HG02759 (cell line): ENCODE measurements around the gene ZNF443.
"Not testable (repeated sequence)": the region's sequence is repeated elsewhere in the genome, so short reads cannot be mapped to it uniquely, and the experiment has no call there.

Experiments
- ATAC-seq: cut with Tn5 transposase; IDR thresholded peaks from one replicate; pipeline ENCODE4 v1.9.1; 2021; ENCODE audit warnings: mild to moderate bottlenecking, moderate library complexity; ENCODE audit not compliant: unreplicated experiment

The ZNF443 gene

GRCh38 chr19:12425236-12425887 lies 15.5 kb downstream of the ZNF443 start:
- ATAC-seq, result no peak

DNA sequence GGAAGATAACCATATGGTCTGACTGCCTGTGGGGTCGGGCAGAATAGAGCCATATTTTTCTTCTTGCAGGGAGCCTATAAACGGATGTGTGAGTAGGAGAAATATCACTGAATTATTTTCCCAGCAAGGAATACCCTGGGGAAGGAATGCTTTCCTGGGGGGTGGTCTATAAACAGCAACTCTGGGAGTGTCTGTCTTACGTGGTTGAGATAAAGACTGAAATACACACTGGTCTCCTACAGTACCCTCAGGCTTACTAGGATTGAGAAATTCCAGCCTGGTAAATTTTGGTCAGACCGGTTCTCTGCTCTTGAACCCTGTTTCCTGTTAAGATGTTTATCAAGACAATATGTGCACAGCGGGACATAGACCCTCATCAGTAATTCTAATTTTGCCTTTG lies 23.5 kb downstream of the ZNF443 start:
- ATAC-seq, result not testable (repeated sequence)

- no peak for ATAC-seq
Observed at GRCh38 chr19:12411893-12412292, 28.9 kb downstream of the ZNF443 start.

- ATAC-seq, result peak; percentile 89
Observed at GRCh38 chr19:12400633-12401502, 40.0 kb downstream of the ZNF443 start, which contains the start of gene ZNF799. Gene ZNF799 (minus strand): TSS chr19:12401271. CDS start chr19:12401070, 201 bp downstream.

- peak; percentile 47 for ATAC-seq
Observed at GRCh38 chr19:12399901-12400632, 40.8 kb downstream of the ZNF443 start.

DNA sequence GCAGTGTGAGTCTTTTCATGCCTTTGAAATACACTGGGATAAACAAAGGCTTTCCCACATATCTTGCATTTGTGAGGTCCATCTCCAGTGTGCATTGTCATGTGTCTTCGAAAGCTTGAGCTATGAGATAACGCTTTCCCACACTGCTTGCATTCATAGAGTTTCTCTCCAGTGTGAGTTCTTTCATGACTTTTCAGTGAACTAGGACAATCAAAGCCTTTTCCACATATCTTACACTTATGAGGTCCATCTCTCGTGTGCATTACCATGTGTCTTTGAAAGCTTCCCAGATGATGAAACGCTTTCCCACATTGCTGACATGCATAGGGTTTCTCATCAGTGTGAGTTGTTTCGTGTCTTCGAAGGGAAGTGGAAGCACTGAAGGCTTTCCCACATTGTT lies 49.7 kb downstream of the ZNF443 start:
- not testable (repeated sequence) for ATAC-seq

DNA sequence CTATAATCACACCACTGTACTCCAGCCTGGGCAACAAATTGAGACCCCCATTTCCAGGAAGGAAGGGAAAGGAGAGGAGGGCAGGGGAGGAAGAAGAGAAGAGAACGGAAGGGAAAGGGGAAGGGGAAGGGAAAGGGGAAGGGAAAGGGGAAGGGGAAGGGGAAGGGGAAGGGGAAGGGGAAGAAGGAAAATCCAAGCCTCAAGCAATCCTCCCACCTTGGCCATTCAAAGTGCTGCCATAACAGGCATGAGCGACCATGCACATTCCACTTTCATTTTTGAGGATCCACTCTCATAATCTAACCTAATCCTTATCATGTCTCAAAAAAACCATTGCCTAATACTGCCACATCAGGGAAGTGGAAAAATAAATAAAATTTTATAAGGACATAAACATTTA lies 54.5 kb downstream of the ZNF443 start:
- not testable (repeated sequence) for ATAC-seq

GRCh38 chr19:12380444-12380737 lies 60.4 kb downstream of the ZNF443 start:
- no peak for ATAC-seq

DNA sequence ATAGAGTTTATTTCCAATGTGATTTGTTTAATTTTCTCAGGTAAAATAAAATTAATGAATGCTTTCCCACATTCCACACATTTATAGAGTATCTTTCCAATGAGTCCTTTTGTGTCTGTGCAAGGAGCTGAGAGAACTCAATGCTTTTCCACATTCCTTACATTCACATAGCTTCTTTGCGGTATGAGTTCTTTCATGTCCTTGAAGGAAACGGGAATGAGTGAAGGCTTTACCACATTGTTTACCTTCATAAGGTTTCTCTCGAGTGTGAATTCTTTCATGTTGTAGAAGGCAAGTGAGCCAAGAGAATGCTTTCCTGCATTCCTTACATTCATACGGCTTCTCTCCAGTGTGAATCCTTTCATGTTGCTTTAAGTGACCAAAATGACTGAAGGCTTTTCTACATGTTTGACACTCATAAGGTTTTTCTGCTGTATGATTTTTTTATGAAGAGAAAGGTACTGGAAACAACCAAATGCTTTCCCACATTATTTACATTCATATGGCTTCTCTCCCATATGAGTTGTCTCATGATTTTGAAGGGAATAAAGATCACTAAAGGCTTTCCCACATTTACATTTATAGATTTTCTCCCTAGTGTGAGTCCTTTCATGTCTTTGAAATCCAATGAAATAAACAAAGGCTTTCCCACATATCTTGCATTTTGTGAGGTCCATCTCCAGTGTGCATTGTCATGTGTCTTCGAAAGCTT lies 60.9 kb downstream of the ZNF443 start:
- ATAC-seq, result no peak
